ENCODE measurements around the gene NOXO1. TPM values are rescaled to one million over a fixed set of nuclear protein-coding genes. Genes with fewer than 3 reads are reported as not detected.

The NOXO1 gene
- total RNA-seq, 1 donor from 2014 or later = 0.63 TPM

- Mint-ChIP-seq H3K27ac (ENCODE audit: unreplicated experiment) (peak overlapping the region; percentile 96), H3K27me3 (ENCODE audit: low read depth) (no peaks in the 10 kb centered on the region), H3K4me3 (no peak overlapping the region), H3K36me3 (ENCODE audit: low read depth) (no peaks in the 10 kb centered on the region), H3K4me1 (peaks cover 5% of the 10 kb centered on the region), H3K9me3 (no peaks in the 10 kb centered on the region)
- no peak for TF ChIP-seq CTCF (conservative IDR thresholded peaks at IDR 0.05)
- no peak for DNase-seq (ENCODE audit: low read depth, low spot score)
These were observed 44.3 kb downstream of the NOXO1 start for GRCh38 chr16:1936945-1937479.

- no peak overlapping the region for H3K27ac Mint-ChIP-seq (ENCODE audit: unreplicated experiment)
- no peaks in the 10 kb centered on the region for H3K9me3 Mint-ChIP-seq
- peak overlapping the region; percentile 41 for H3K4me3 Mint-ChIP-seq
- H3K36me3 Mint-ChIP-seq (ENCODE audit: low read depth) = no peaks in the 10 kb centered on the region
- TF ChIP-seq CTCF (conservative IDR thresholded peaks at IDR 0.05) = no peak
- H3K4me1 Mint-ChIP-seq = peaks cover 4% of the 10 kb centered on the region
- peaks cover 11% of the 10 kb centered on the region for H3K27me3 Mint-ChIP-seq (ENCODE audit: low read depth)
- no peak for DNase-seq (ENCODE audit: low read depth, low spot score)
These were observed 48.1 kb downstream of the NOXO1 start for GRCh38 chr16:1933097-1933661.

- no peak for TF ChIP-seq CTCF (conservative IDR thresholded peaks at IDR 0.05)
- Mint-ChIP-seq H3K4me3 (no peak overlapping the region), H3K27ac (ENCODE audit: unreplicated experiment) (no peak overlapping the region)
These were observed 48.9 kb downstream of the NOXO1 start for GRCh38 chr16:1932050-1933028.

GRCh38 chr16:1930338-1930720, 50.9 kb downstream of the NOXO1 start:
- peaks cover 11% of the 10 kb centered on the region for H3K27me3 Mint-ChIP-seq (ENCODE audit: low read depth)
- H3K4me3 Mint-ChIP-seq = no peak overlapping the region
- peaks cover 7% of the 10 kb centered on the region for H3K4me1 Mint-ChIP-seq
- no peak overlapping the region for H3K27ac Mint-ChIP-seq (ENCODE audit: unreplicated experiment)
- no peak for TF ChIP-seq CTCF (conservative IDR thresholded peaks at IDR 0.05)
- DNase-seq (ENCODE audit: low read depth, low spot score) = no peak
- H3K36me3 Mint-ChIP-seq (ENCODE audit: low read depth) = no peaks in the 10 kb centered on the region
- H3K9me3 Mint-ChIP-seq = no peaks in the 10 kb centered on the region

More at GRCh38 chr16:1932050-1933028, 48.9 kb downstream of the NOXO1 start:
- no peaks in the 10 kb centered on the region for H3K9me3 Mint-ChIP-seq
- peaks cover 11% of the 10 kb centered on the region for H3K27me3 Mint-ChIP-seq (ENCODE audit: low read depth)
- DNase-seq (ENCODE audit: low read depth, low spot score) = no peak
- H3K4me1 Mint-ChIP-seq = peaks cover 7% of the 10 kb centered on the region
- no peaks in the 10 kb centered on the region for H3K36me3 Mint-ChIP-seq (ENCODE audit: low read depth)

GRCh38 chr16:1929578-1930337, 51.5 kb downstream of the NOXO1 start:
- Mint-ChIP-seq H3K9me3 (no peaks in the 10 kb centered on the region), H3K4me3 (no peak overlapping the region)
- peak; percentile 93 for TF ChIP-seq CTCF (conservative IDR thresholded peaks at IDR 0.05)

More at GRCh38 chr16:1929578-1930337, 51.5 kb downstream of the NOXO1 start:
- H3K27me3 Mint-ChIP-seq (ENCODE audit: low read depth) = peaks cover 15% of the 10 kb centered on the region
- H3K36me3 Mint-ChIP-seq (ENCODE audit: low read depth) = no peaks in the 10 kb centered on the region
- no peak overlapping the region for H3K27ac Mint-ChIP-seq (ENCODE audit: unreplicated experiment)
- H3K4me1 Mint-ChIP-seq = peaks cover 7% of the 10 kb centered on the region
- peak; percentile 98 for DNase-seq (ENCODE audit: low read depth, low spot score)

Measured in neural crest cell (in vitro differentiated cells).